Colonic mucosa (tissue), 4 donors: ENCODE results near the gene ZNF226. TPM values are rescaled to one million over a fixed set of nuclear protein-coding genes. Genes with fewer than 3 reads are reported as not detected.
"Not testable (repeated sequence)": the region's sequence is repeated elsewhere in the genome, so short reads cannot be mapped to it uniquely, and the experiment has no call there.

Experiments used
- DNase-seq: peaks from one replicate; pipeline ENCODE4 v3.0.0-alpha.2; 2020
- H3K27ac ChIP-seq: fragments of 200-600 bp; one replicate; pipeline ENCODE4 v1.8.0; 2021
- H3K27me3 ChIP-seq: fragments of 200-600 bp; one replicate; pipeline ENCODE4 v1.8.0; 2021
- H3K36me3 ChIP-seq: fragments of 200-600 bp; one replicate; pipeline ENCODE4 v1.8.0; 2021
- H3K4me1 ChIP-seq: fragments of 200-600 bp; one replicate; pipeline ENCODE4 v1.8.0; 2021; ENCODE audit warnings: mild to moderate bottlenecking
- H3K4me3 ChIP-seq: fragments of 200-600 bp; one replicate; pipeline ENCODE4 v1.8.0; 2021
- H3K9ac ChIP-seq, 2 donors: one replicate each; pipeline ENCODE4 v1.7.0; 2013; ENCODE audit warnings: control low read depth in 2 of 2, low read depth in 2 of 2, low read length in 2 of 2
- H3K9me3 ChIP-seq: fragments of 200-600 bp; one replicate; pipeline ENCODE4 v1.8.0; 2021
- intact Hi-C: fragments of 100-400 bp; cut with DNase I; formaldehyde crosslinking; loops from one replicate; pipeline ENCODE4 v1.14.1; 2022
- total RNA-seq, 2 donors: library from RNA; stranded (reverse); fragmentation: NEBNext Ultra II Directional in 1 of 2; extraction: Animal tissue kit (Norgen Biotek cat#: 25700) in 1 of 2; gene quantifications; one replicate each; pipeline ENCODE4 v1.2.1, GENCODE V29; 2021
- TF ChIP-seq, protein P1 (sequence below): fragments of 200-600 bp; IDR thresholded peaks from one replicate; pipeline ENCODE4 v1.8.0; 2022; ENCODE audit warnings: antibody characterized with exemption, mild to moderate bottlenecking
- donor health status: healthy.
- donor health status: DM: no; HTN: no; CAD: no.
- donor health status: DM: no; HTN: no; CAD: no.

Gene ZNF226
- total RNA-seq: 10 to 100 TPM; 12.9 to 15.5 TPM

GRCh38 chr19:44164673-44165512 is at the start of gene ZNF226:
ZNF226 (plus strand) TSS chr19:44165100; CDS start chr19:44170081, 4,981 bp downstream.
- H3K9ac ChIP-seq: peak within 1 kb of the TSS; percentile 70 to 75
- intact Hi-C loops: loop anchor here (10.0 kb wide), 1 partner anchor 50 kb away; the partner anchor contains the start of gene ZNF227

GRCh38 chr19:44121162-44121561 is 43.7 kb upstream of the ZNF226 start:
- intact Hi-C loops, DNase-seq, H3K27ac ChIP-seq, H3K4me1 ChIP-seq, H3K9ac ChIP-seq, H3K4me3 ChIP-seq, H3K9me3 ChIP-seq, H3K27me3 ChIP-seq, H3K36me3 ChIP-seq: not testable (repeated sequence)

More at GRCh38 chr19:44164673-44165512, at the start of gene ZNF226:
- peaks cover 4% of the 10 kb centered on the region for H3K36me3 ChIP-seq
- TF ChIP-seq, protein P1, sequence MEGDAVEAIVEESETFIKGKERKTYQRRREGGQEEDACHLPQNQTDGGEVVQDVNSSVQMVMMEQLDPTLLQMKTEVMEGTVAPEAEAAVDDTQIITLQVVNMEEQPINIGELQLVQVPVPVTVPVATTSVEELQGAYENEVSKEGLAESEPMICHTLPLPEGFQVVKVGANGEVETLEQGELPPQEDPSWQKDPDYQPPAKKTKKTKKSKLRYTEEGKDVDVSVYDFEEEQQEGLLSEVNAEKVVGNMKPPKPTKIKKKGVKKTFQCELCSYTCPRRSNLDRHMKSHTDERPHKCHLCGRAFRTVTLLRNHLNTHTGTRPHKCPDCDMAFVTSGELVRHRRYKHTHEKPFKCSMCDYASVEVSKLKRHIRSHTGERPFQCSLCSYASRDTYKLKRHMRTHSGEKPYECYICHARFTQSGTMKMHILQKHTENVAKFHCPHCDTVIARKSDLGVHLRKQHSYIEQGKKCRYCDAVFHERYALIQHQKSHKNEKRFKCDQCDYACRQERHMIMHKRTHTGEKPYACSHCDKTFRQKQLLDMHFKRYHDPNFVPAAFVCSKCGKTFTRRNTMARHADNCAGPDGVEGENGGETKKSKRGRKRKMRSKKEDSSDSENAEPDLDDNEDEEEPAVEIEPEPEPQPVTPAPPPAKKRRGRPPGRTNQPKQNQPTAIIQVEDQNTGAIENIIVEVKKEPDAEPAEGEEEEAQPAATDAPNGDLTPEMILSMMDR: no peak
- H3K27ac ChIP-seq: peak within 1 kb of the TSS; percentile 76
- H3K4me3 ChIP-seq: peak within 1 kb of the TSS; percentile 66
- H3K27me3 ChIP-seq: no peaks in the 10 kb centered on the region
- H3K9me3 ChIP-seq: no peaks in the 10 kb centered on the region
- H3K4me1 ChIP-seq: peaks cover 4% of the 10 kb centered on the region
- DNase-seq: peak; percentile 93

- Histone ChIP-seq H3K36me3 (peaks cover 10% of the 10 kb centered on the region), H3K9me3 (no peaks in the 10 kb centered on the region), H3K27me3 (no peaks in the 10 kb centered on the region)
These were observed 32.9 kb upstream of the ZNF226 start for GRCh38 chr19:44131955-44132354.

DNA sequence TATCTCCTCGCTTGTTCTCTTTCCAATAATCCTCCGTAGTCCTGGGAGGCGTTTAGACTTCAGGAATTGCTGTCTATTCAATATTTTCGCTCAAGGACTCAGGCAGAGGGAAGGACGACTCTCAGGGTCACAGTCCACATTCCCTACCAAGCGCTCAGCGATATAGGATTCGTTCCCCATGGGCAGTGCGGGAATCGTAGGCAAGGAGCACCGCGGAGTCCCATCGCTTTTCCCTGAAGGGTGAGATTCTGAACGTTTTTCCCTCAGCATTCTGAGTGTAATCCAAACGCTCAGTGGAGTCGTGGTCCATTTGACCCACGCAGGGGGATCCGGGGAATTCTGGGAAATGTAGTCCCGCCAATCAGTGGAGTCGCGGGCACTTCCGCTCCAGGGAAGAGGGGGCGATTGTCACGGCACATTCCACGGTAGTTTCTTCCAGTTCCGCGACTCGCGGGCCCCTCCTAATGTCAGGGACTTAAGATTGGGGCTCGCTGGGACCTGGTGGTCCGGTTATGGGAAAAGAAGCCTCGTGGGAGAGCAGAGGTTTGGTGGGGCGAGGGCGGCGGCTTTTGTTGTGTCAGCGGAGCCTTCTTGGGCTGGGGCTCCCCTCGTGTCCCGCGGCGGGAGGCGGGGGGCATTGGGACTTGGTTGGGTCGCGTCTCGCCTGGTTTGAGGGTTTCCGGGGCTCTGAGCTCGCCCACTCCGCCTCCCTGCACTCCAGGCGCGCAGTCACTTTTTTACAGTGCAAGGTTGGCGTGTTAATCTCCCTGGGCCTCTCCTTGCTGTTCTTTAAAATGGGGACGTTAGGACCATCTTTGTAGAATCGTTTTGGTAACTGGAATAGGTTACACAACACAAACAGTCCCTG is 23.5 kb upstream of the ZNF226 start, which contains the start of gene ZNF234:
TSS of gene ZNF234 (plus strand) at position 364 of the 868 bp plus-strand sequence. CDS start 3,079 bp downstream, outside the sequence.
- H3K4me3 ChIP-seq: peak within 1 kb of the TSS; percentile 93
- H3K36me3 ChIP-seq: no peaks in the 10 kb centered on the region
- DNase-seq: peak; percentile 91
- H3K27ac ChIP-seq: peak within 1 kb of the TSS; percentile 65
- TF ChIP-seq, protein P1: no peak
- H3K27me3 ChIP-seq: no peaks in the 10 kb centered on the region
- H3K9me3 ChIP-seq: no peaks in the 10 kb centered on the region
- intact Hi-C loops: no loop called here
- H3K9ac ChIP-seq: peak within 1 kb of the TSS; percentile 83 to 92
- peaks cover 12% of the 10 kb centered on the region for H3K4me1 ChIP-seq

More at GRCh38 chr19:44131955-44132354, 32.9 kb upstream of the ZNF226 start:
- H3K27ac ChIP-seq: no peak overlapping the region
- no peak overlapping the region for H3K4me3 ChIP-seq
- H3K4me1 ChIP-seq: no peaks in the 10 kb centered on the region
- intact Hi-C loops: no loop called here
- H3K9ac ChIP-seq: no peak overlapping the region
- TF ChIP-seq, protein P1: no peak
- no peak for DNase-seq

DNA sequence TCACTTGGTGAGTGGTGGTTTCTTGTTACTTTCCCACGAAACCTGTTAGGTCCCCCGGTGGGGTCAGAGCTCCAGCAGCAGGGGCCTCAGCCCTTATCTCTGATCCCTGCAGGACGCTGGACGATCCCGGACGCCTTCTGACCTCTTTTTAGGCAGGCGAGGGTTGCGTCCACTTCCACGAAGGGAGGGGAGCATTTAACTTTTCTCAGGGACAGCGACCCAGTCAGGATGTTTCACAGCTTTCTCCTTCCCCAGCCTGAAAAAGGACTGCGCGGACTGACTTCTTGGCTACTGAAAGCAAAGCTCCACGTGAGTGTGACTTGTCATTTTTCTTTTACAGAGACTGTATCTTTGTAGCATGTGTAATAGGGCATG is 22.9 kb upstream of the ZNF226 start:
- intact Hi-C loops: no loop called here
- Histone ChIP-seq H3K9me3 (no peaks in the 10 kb centered on the region), H3K36me3 (no peaks in the 10 kb centered on the region), H3K4me1 (peaks cover 12% of the 10 kb centered on the region), H3K27me3 (no peaks in the 10 kb centered on the region), H3K4me3 (peak overlapping the region; percentile 93), H3K27ac (no peak overlapping the region), H3K9ac (peak overlapping the region; percentile 83 to 92)
- DNase-seq: peak; percentile 23
- TF ChIP-seq, protein P1: no peak
